Astrocyte (in vitro differentiated cells and primary cell): ENCODE measurements around the gene NDRG4. TPM values are rescaled to one million over a fixed set of nuclear protein-coding genes. Genes with fewer than 3 reads are reported as not detected.

Source experiments
- DNase-seq: peaks from one replicate; pipeline ENCODE4 v3.0.0-alpha.2; 2010; ENCODE audit warnings: low read depth
- FAIRE-seq: peaks from 2 replicates; lab custom pipeline; 2011; peaks lifted over from hg19 to GRCh38; lab: Jason Lieb, UNC
- H2AFZ ChIP-seq: 2 replicates; pipeline ENCODE4 v1.6.0; 2012; ENCODE audit warnings: low read depth, low read length, inconsistent platforms
- H3K27ac ChIP-seq: 2 replicates; pipeline ENCODE4 v1.5.1; 2011; ENCODE audit warnings: low read depth, low read length, inconsistent platforms
- H3K27me3 ChIP-seq: 2 replicates; pipeline ENCODE4 v1.6.0; 2011; ENCODE audit warnings: low read length, inconsistent platforms; ENCODE audit not compliant: insufficient read depth
- H3K36me3 ChIP-seq: 2 replicates; pipeline ENCODE4 v1.5.1; 2011; ENCODE audit warnings: low read length, inconsistent platforms; ENCODE audit not compliant: insufficient read depth
- H3K4me1 ChIP-seq: 2 replicates; pipeline ENCODE4 v1.5.1; 2011; ENCODE audit warnings: low read length, inconsistent platforms; ENCODE audit not compliant: insufficient read depth
- H3K4me2 ChIP-seq: 2 replicates; pipeline ENCODE4 v1.6.0; 2012; ENCODE audit warnings: low read length, inconsistent platforms
- H3K4me3 ChIP-seq: 2 replicates; pipeline ENCODE4 v1.5.1; 2011; ENCODE audit warnings: low read depth, mild to moderate bottlenecking, low read length, inconsistent platforms; ENCODE audit not compliant: insufficient read depth
- H3K79me2 ChIP-seq: 2 replicates; pipeline ENCODE4 v1.6.0; 2012; ENCODE audit warnings: mild to moderate bottlenecking, low read length, inconsistent platforms; ENCODE audit not compliant: insufficient read depth
- H3K9ac ChIP-seq: 2 replicates; pipeline ENCODE4 v1.6.0; 2012; ENCODE audit warnings: mild to moderate bottlenecking, low read length, inconsistent platforms
- H3K9me3 ChIP-seq: 2 replicates; pipeline ENCODE4 v1.5.1; 2012; ENCODE audit warnings: low read depth, mild to moderate bottlenecking, low read length, inconsistent platforms; ENCODE audit not compliant: insufficient read depth
- H4K20me1 ChIP-seq: 2 replicates; pipeline ENCODE4 v1.6.0; 2012; ENCODE audit warnings: low read length, inconsistent platforms; ENCODE audit not compliant: insufficient read depth
- H3K27ac Mint-ChIP-seq: one replicate; pipeline ENCODE4 v1.8.0; 2021; ENCODE audit warnings: mild to moderate bottlenecking, mixed read lengths; ENCODE audit not compliant: unreplicated experiment
- H3K27me3 Mint-ChIP-seq: one replicate; pipeline ENCODE4 v1.8.0; 2021; ENCODE audit warnings: low read depth, mixed read lengths; ENCODE audit not compliant: unreplicated experiment
- H3K36me3 Mint-ChIP-seq: one replicate; pipeline ENCODE4 v1.8.0; 2021; ENCODE audit warnings: low read depth, mixed read lengths; ENCODE audit not compliant: unreplicated experiment
- H3K4me1 Mint-ChIP-seq: one replicate; pipeline ENCODE4 v1.8.0; 2021; ENCODE audit warnings: low read depth, mixed read lengths; ENCODE audit not compliant: unreplicated experiment
- H3K4me3 Mint-ChIP-seq: one replicate; pipeline ENCODE4 v1.8.0; 2021; ENCODE audit warnings: mild to moderate bottlenecking, moderate library complexity, mixed read lengths; ENCODE audit not compliant: unreplicated experiment
- H3K9me3 Mint-ChIP-seq: one replicate; pipeline ENCODE4 v1.8.0; 2021; ENCODE audit warnings: mild to moderate bottlenecking, mixed read lengths; ENCODE audit not compliant: unreplicated experiment
- CTCF ChIP-seq: IDR thresholded peaks from 2 replicates; pipeline ENCODE4 v1.5.1; 2011; ENCODE audit warnings: low read depth, mild to moderate bottlenecking, inconsistent platforms, low read length, moderate library complexity; ENCODE audit not compliant: insufficient read depth
- EZH2 ChIP-seq: IDR thresholded peaks from 2 replicates; pipeline ENCODE4 v1.6.1; 2012; ENCODE audit warnings: mild to moderate bottlenecking, low read length, inconsistent platforms; ENCODE audit not compliant: insufficient read depth
- total RNA-seq: library from RNA; stranded (reverse); gene quantifications from 2 replicates; pipeline ENCODE4 v1.2.1, GENCODE V29; 2021

The NDRG4 gene
- total RNA-seq, 1 donor from 2014 or later = 21.9 TPM

- DNase-seq (peak; percentile 7), FAIRE-seq (no peak)
- no peaks in the 10 kb centered on the region for H4K20me1 ChIP-seq
- peaks cover 33% of the 10 kb centered on the region for H3K27me3 Mint-ChIP-seq
- peaks cover 9% of the 10 kb centered on the region for H3K4me1 Mint-ChIP-seq
- no peak overlapping the region for H3K9ac ChIP-seq
- H3K27ac ChIP-seq = no peak overlapping the region
- H3K36me3 Mint-ChIP-seq = peaks cover 2% of the 10 kb centered on the region
- no peaks in the 10 kb centered on the region for H3K9me3 Mint-ChIP-seq
- no peak overlapping the region for H2AFZ ChIP-seq
- H3K27me3 ChIP-seq = no peaks in the 10 kb centered on the region
- H3K79me2 ChIP-seq = no peaks in the 10 kb centered on the region
- H3K4me3 ChIP-seq = no peak overlapping the region
- no peak overlapping the region for H3K27ac Mint-ChIP-seq
- no peak overlapping the region for H3K4me2 ChIP-seq
- H3K4me3 Mint-ChIP-seq = no peak overlapping the region
- no peaks in the 10 kb centered on the region for H3K9me3 ChIP-seq
- peaks cover 3% of the 10 kb centered on the region for H3K4me1 ChIP-seq
- TF ChIP-seq EZH2 = no peak
- no peak for TF ChIP-seq CTCF
- H3K36me3 ChIP-seq = no peaks in the 10 kb centered on the region
Measured at GRCh38 chr16:58456193-58456592, 43.8 kb upstream of the NDRG4 start.

- H3K4me1 Mint-ChIP-seq = peaks cover 6% of the 10 kb centered on the region
- no peak overlapping the region for H3K27ac ChIP-seq
- H3K4me2 ChIP-seq = no peak overlapping the region
- no peaks in the 10 kb centered on the region for H3K79me2 ChIP-seq
- H3K36me3 ChIP-seq = no peaks in the 10 kb centered on the region
- H3K27me3 ChIP-seq = peaks cover 12% of the 10 kb centered on the region
- peaks cover 3% of the 10 kb centered on the region for H3K4me1 ChIP-seq
- H2AFZ ChIP-seq = no peak overlapping the region
- no peaks in the 10 kb centered on the region for H4K20me1 ChIP-seq
- H3K9me3 Mint-ChIP-seq = no peaks in the 10 kb centered on the region
- peaks cover 2% of the 10 kb centered on the region for H3K36me3 Mint-ChIP-seq
- no peak overlapping the region for H3K9ac ChIP-seq
- H3K27me3 Mint-ChIP-seq = peaks cover 44% of the 10 kb centered on the region
- H3K4me3 Mint-ChIP-seq = no peak overlapping the region
- TF ChIP-seq CTCF = no peak
- TF ChIP-seq EZH2 = no peak
- DNase-seq (no peak), FAIRE-seq (no peak)
- H3K4me3 ChIP-seq = no peak overlapping the region
- H3K9me3 ChIP-seq = no peaks in the 10 kb centered on the region
- no peak overlapping the region for H3K27ac Mint-ChIP-seq
Measured at GRCh38 chr16:58458606-58459343, 41.2 kb upstream of the NDRG4 start.
